OCI-LY7 (cell line): ENCODE measurements around the gene SPATS1. TPM values are rescaled to one million over a fixed set of nuclear protein-coding genes. Genes with fewer than 3 reads are reported as not detected.

Source experiments
- BruUV-seq: library from RNA; stranded (reverse); fragments of 400-500 nt; replicated peaks from 2 replicates; lab custom pipeline; 2021; lab: Mats Ljungman, UMichigan
- CTCF ChIA-PET: fragments of 300-600 bp; sonication (Branson Sonifier 250); formaldehyde crosslinking; loops from one replicate; lab custom pipeline; 2022; ENCODE audit warnings: antibody characterized with exemption; ENCODE audit not compliant: unreplicated experiment; lab: Charles Lee
- POLR2A ChIA-PET: fragments of 300-600 bp; sonication (Branson Sonifier 250); formaldehyde crosslinking; loops from one replicate; lab custom pipeline; 2022; ENCODE audit warnings: antibody characterized with exemption; lab: Charles Lee
- DNase-seq: peaks from one replicate; pipeline ENCODE4 v3.0.0-alpha.2; 2015; ENCODE audit warnings: low spot score
- H2AFZ ChIP-seq: fragments of 200-600 bp; sonication (generic), shearing (Covaris generic); 2 replicates; pipeline ENCODE4 v1.6.1; 2014; ENCODE audit warnings: mild to moderate bottlenecking, antibody characterized with exemption, low read length, moderate library complexity
- H3K27ac ChIP-seq: fragments of 200-600 bp; sonication (generic); 2 replicates; pipeline ENCODE4 v1.5.1; 2014; ENCODE audit warnings: mixed run types, low read depth, mild to moderate bottlenecking, moderate library complexity, low read length, inconsistent platforms; ENCODE audit not compliant: poor library complexity, severe bottlenecking
- H3K36me3 ChIP-seq: fragments of 200-600 bp; sonication (generic); 2 replicates; pipeline ENCODE4 v1.6.1; 2014; ENCODE audit warnings: mild to moderate bottlenecking, antibody characterized with exemption, low read length, moderate library complexity, mixed read lengths; ENCODE audit not compliant: insufficient read depth
- H3K4me1 ChIP-seq: fragments of 200-600 bp; sonication (generic); 2 replicates; pipeline ENCODE4 v1.5.1; 2014; ENCODE audit warnings: mild to moderate bottlenecking, low read length; ENCODE audit not compliant: insufficient read depth, poor library complexity, severe bottlenecking
- H3K4me2 ChIP-seq: fragments of 200-600 bp; sonication (generic); 2 replicates; pipeline ENCODE4 v1.6.1; 2014; ENCODE audit warnings: mild to moderate bottlenecking, low read length
- H3K4me3 ChIP-seq: fragments of 200-600 bp; sonication (generic); 2 replicates; pipeline ENCODE4 v1.5.1; 2014; ENCODE audit warnings: mild to moderate bottlenecking, low read depth, low read length; ENCODE audit not compliant: poor library complexity, severe bottlenecking
- H3K79me2 ChIP-seq: fragments of 200-600 bp; sonication (generic); 2 replicates; pipeline ENCODE4 v1.6.1; 2016; ENCODE audit warnings: low read depth, mild to moderate bottlenecking, low read length, moderate library complexity, mixed read lengths; ENCODE audit not compliant: insufficient read depth
- H3K9me2 ChIP-seq: fragments of 200-600 bp; sonication (generic); 2 replicates; pipeline ENCODE4 v1.6.1; 2016; ENCODE audit warnings: mild to moderate bottlenecking, low read length, mixed read lengths; ENCODE audit not compliant: insufficient read depth
- H3K9me3 ChIP-seq: fragments of 200-600 bp; sonication (generic); 2 replicates; pipeline ENCODE4 v1.6.1; 2014; ENCODE audit warnings: mild to moderate bottlenecking, mixed run types, low read length, mixed read lengths
- H4K20me1 ChIP-seq: fragments of 200-600 bp; sonication (generic); 2 replicates; pipeline ENCODE4 v1.6.1; 2014; ENCODE audit warnings: mild to moderate bottlenecking, antibody characterized with exemption, low read length, moderate library complexity, mixed read lengths; ENCODE audit not compliant: insufficient read depth
- CTCF ChIP-seq: fragments of 200-600 bp; sonication (generic); conservative IDR thresholded peaks from 2 replicates; pipeline ENCODE4 v1.5.1; 2014; ENCODE audit warnings: mild to moderate bottlenecking, antibody characterized with exemption, low read length, moderate library complexity, mixed read lengths
- EZH2phosphoT487 ChIP-seq: fragments of 200-600 bp; sonication (generic); IDR thresholded peaks from 2 replicates; pipeline ENCODE4 v1.6.1; 2018; ENCODE audit warnings: low read depth, borderline replicate concordance, mild to moderate bottlenecking, mixed run types, antibody characterized with exemption, low read length, moderate library complexity, mixed read lengths
- intact Hi-C: fragments of 100-400 bp; cut with micrococcal nuclease; formaldehyde crosslinking; loops from one replicate; pipeline ENCODE4 v1.10.0; 2022; ENCODE audit not compliant: unreplicated experiment
- total RNA-seq, 2 experiments: library from RNA; depleted of rRNA in 1 of 2; stranded (reverse); fragments of >200 nt in 1 of 2; shearing (Covaris generic) in 1 of 2; gene quantifications; 2 replicates each; pipeline ENCODE4 v1.2.3, GENCODE V29; 2014 to 2022

SPATS1 gene
- total RNA-seq, 2 experiments from 2014 or later = not detected

- peak; percentile 13 for DNase-seq
- Histone ChIP-seq H3K4me1 (peaks cover 24% of the 10 kb centered on the region), H2AFZ (peak overlapping the region; percentile 96), H3K27ac (peak overlapping the region; percentile 86), H3K4me2 (peak overlapping the region; percentile 90), H3K36me3 (peaks cover 20% of the 10 kb centered on the region), H3K9me2 (no peaks in the 10 kb centered on the region), H4K20me1 (peaks cover 23% of the 10 kb centered on the region), H3K9me3 (no peaks in the 10 kb centered on the region), H3K4me3 (peak overlapping the region; percentile 92), H3K79me2 (peaks cover 33% of the 10 kb centered on the region)
- TSS peak; percentile 88 for BruUV-seq
- CTCF ChIA-PET = interaction anchor here (1.0 kb wide), 1 partner anchor 21 kb away, joined by 3 read pairs; no protein-coding TSS in a partner anchor
- intact Hi-C loops = loop anchor here (5.0 kb wide), 1 partner anchor 120 kb away; the partner anchor contains the start of gene NFKBIE
- no peak for TF ChIP-seq CTCF
- no peak for TF ChIP-seq EZH2phosphoT487
- POLR2A ChIA-PET = interaction anchor here (0.6 to 1.9 kb wide), 6 partner anchors 11 to 1651 kb away, joined by 3 to 7 read pairs (median 3); no protein-coding TSS in a partner anchor
Observed at GRCh38 chr6:44386929-44387345, 44.5 kb downstream of the SPATS1 start.

GRCh38 chr6:44387346-44388134, 45.1 kb downstream of the SPATS1 start, which contains the start of gene CDC5L:
CDC5L (plus strand) TSS chr6:44387706; CDS start chr6:44387824, 118 bp downstream.
- peaks cover 26% of the 10 kb centered on the region for H3K36me3 ChIP-seq
- CTCF ChIA-PET = interaction anchor here (1.0 kb wide), 1 partner anchor 20 kb away, joined by 3 read pairs; no protein-coding TSS in a partner anchor
- peak within 1 kb of the TSS; percentile 96 for H2AFZ ChIP-seq
- peaks cover 24% of the 10 kb centered on the region for H3K4me1 ChIP-seq
- peaks cover 37% of the 10 kb centered on the region for H3K79me2 ChIP-seq
- intact Hi-C loops = loop anchor here (5.0 kb wide), 1 partner anchor 120 kb away; the partner anchor contains the start of gene NFKBIE
- no peaks in the 10 kb centered on the region for H3K9me3 ChIP-seq
- BruUV-seq = no TSS peak
- no peak for TF ChIP-seq CTCF
- TF ChIP-seq EZH2phosphoT487 = no peak
- peak; percentile 99 for DNase-seq
- H4K20me1 ChIP-seq = peaks cover 23% of the 10 kb centered on the region
- peak within 1 kb of the TSS; percentile 90 for H3K4me2 ChIP-seq
- H3K9me2 ChIP-seq = no peaks in the 10 kb centered on the region
- H3K27ac ChIP-seq = peak within 1 kb of the TSS; percentile 86
- POLR2A ChIA-PET = interaction anchor here (0.6 to 1.9 kb wide), 7 partner anchors 10 to 163 kb away, joined by 3 to 7 read pairs (median 3); no protein-coding TSS in a partner anchor
- peak within 1 kb of the TSS; percentile 92 for H3K4me3 ChIP-seq
